ENCODE measurements around the gene LIME1. TPM values are rescaled to one million over a fixed set of nuclear protein-coding genes. Genes with fewer than 3 reads are reported as not detected.
A peak's percentile ranks its signal among the peaks of the same experiment; 100 is the strongest.

The LIME1 gene
- total and polyA plus RNA-seq, 9 of the 15 experiments (the other 6 are each of a cell fraction or from before 2014, with no cell fraction given), result 0.11 to 17.1 (median 2.8) TPM; not detected in 2

- Histone ChIP-seq H3K27ac (ENCODE audit: extremely low read depth, low read depth, low read length) (peak overlapping the region; percentile 61), H3K4me3 (no peak overlapping the region), H3K79me2 (ENCODE audit: control insufficient read depth, insufficient read depth, low read length) (no peaks in the 10 kb centered on the region), H3K4me1 (replicated peaks in 1 of 2; ENCODE audit: control insufficient read depth in 2 of 2, insufficient read depth in 2 of 2, low read length in 2 of 2) (peaks cover 9 to 90% of the 10 kb centered on the region in 2 experiments), H3K4me2 (ENCODE audit: insufficient read depth, low read length) (no peak overlapping the region), H3K9me3 (replicated peaks; ENCODE audit: control insufficient read depth, insufficient read depth, low read depth, low read length) (no peaks in the 10 kb centered on the region), H3K27me3 (ENCODE audit: control insufficient read depth in 2 of 2, insufficient read depth in 2 of 2, low read length in 2 of 2) (no peaks in the 10 kb centered on the region), H4K20me1 (replicated peaks; ENCODE audit: control insufficient read depth, insufficient read depth, low read length) (no peaks in the 10 kb centered on the region; the same call in 1 of the 2 replicates), H3K9ac (ENCODE audit: insufficient read depth in 1 of 2, low read depth in 2 of 2, low read length in 2 of 2) (peak overlapping the region; percentile 15 to 84; a peak in 3 of 4 replicates), H2AFZ (ENCODE audit: low read depth, low read length) (no peak overlapping the region), H3K36me3 (ENCODE audit: control insufficient read depth, insufficient read depth, low read length) (peaks cover 28% of the 10 kb centered on the region; the same call in 2 of the 3 replicates), H3K9me1 (ENCODE audit: control insufficient read depth, insufficient read depth, low read length) (no peaks in the 10 kb centered on the region)
- FAIRE-seq, result no peak
- 69% methylated on average over 19 of the region's 24 CpGs for WGBS (ENCODE audit: insufficient coverage, low coverage, missing lambda C conversion rate)
- DNase-seq (ENCODE audit: extremely low read depth in 1 of 4, low spot score in 3 of 4), result peak in 3 of 4 experiments; percentile 38 to 58 (median 50)
- intact Hi-C loops (cut with micrococcal nuclease), result loop anchor here (10.0 kb wide), 2 partner anchors 85 to 165 kb away; partner anchors contain the start of gene PTK6
- ChIA-PET CTCF (ENCODE audit: low intra/inter-chr PET ratio) (no interaction called here), POLR2A (interaction anchor here (3.1 kb wide), 1 partner anchor 8 kb away, joined by 27 read pairs; the partner anchor contains the start of genes ARFRP1 and ZGPAT)
- in situ Hi-C loops (cut with MboI), result no loop called here
- BruUV-seq (replicated peaks), result TSS peak; percentile 29
- peak; percentile 1 for ATAC-seq
- TF ChIP-seq ZNF253 (CRISPR knock-in tag; conservative IDR thresholded peaks at IDR 0.05), result no peak
- no peak for TF ChIP-seq ZNF778 (CRISPR knock-in tag; IDR thresholded peaks at IDR 0.05)
- TF ChIP-seq PHB (CRISPR knock-in tag; IDR thresholded peaks at IDR 0.05), result no peak
- TF ChIP-seq OTX1 (CRISPR knock-in tag; IDR thresholded peaks at IDR 0.05), result no peak
- TF ChIP-seq RBFOX2 (IDR thresholded peaks at IDR 0.05; ENCODE audit: low read depth, low read length), result peak; percentile 42; the same call in 1 of the 2 replicates
- TF ChIP-seq ZNF263 (CRISPR knock-in tag; IDR thresholded peaks at IDR 0.05; ENCODE audit: borderline replicate concordance), result no peak
- TF ChIP-seq SREBF1 (IDR thresholded peaks at IDR 0.05; ENCODE audit: borderline replicate concordance, low read depth, low read length), result no peak
- TF ChIP-seq SAP30 (IDR thresholded peaks at IDR 0.05; ENCODE audit: borderline replicate concordance, insufficient read depth, low read depth, low read length, poor library complexity, severe bottlenecking), result no peak
- no peak for TF ChIP-seq DLX4 (CRISPR knock-in tag; IDR thresholded peaks at IDR 0.05)
- no peak for TF ChIP-seq SRSF1 (IDR thresholded peaks at IDR 0.05; ENCODE audit: low read depth, low read length)
- TF ChIP-seq DNMT1 (IDR thresholded peaks at IDR 0.05), result no peak
- TF ChIP-seq SMAD3 (CRISPR knock-in tag; conservative IDR thresholded peaks at IDR 0.05), result no peak
- no peak for TF ChIP-seq ZNF551 (CRISPR knock-in tag; IDR thresholded peaks at IDR 0.05)
- no peak for TF ChIP-seq ARID3A (IDR thresholded peaks at IDR 0.05; ENCODE audit: borderline replicate concordance, low read depth, low read length)
- no peak for TF ChIP-seq ELK3 (CRISPR knock-in tag; IDR thresholded peaks at IDR 0.05)
- TF ChIP-seq TFE3 (CRISPR knock-in tag; IDR thresholded peaks at IDR 0.05), result no peak
- TF ChIP-seq SMAD2 (IDR thresholded peaks at IDR 0.05; ENCODE audit: low read depth, low read length), result no peak
- no peak for TF ChIP-seq ZKSCAN3 (CRISPR knock-in tag; IDR thresholded peaks at IDR 0.05)
Observed at GRCh38 chr20:63699466-63700198, 36.8 kb upstream of the LIME1 start.
